GM19099 (cell line): ENCODE results near the gene GKN1.

ENCODE experiments used
- POLR2A ChIP-seq: IDR thresholded peaks from 3 replicates; pipeline ENCODE4 v1.6.1; 2011; ENCODE audit warnings: low read depth; ENCODE audit not compliant: insufficient read length; ENCODE audit errors: extremely low read depth

GKN1 gene

GRCh38 chr2:68987021-68987503, 12.6 kb downstream of the GKN1 start:
- TF ChIP-seq POLR2A = no peak

DNA sequence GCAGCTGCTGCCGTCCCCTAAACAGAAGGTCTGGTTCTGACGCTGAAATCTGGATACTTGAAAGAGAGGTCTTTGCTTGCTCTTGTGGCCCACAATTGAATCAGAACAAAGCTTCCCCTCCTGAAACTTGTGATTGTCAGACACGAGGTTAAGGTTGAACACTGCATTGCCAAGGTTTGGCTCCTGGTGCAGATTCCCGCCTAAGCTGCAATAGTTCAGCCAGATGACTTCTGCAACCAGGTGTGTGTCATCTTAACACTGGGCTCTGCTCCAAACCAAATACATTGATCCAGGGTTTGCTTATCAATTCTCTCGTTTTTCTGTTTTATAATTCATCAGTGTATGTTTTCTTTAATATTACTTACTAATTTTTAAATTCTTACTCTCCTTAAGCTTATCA, 14.6 kb downstream of the GKN1 start:
- TF ChIP-seq POLR2A = no peak

DNA sequence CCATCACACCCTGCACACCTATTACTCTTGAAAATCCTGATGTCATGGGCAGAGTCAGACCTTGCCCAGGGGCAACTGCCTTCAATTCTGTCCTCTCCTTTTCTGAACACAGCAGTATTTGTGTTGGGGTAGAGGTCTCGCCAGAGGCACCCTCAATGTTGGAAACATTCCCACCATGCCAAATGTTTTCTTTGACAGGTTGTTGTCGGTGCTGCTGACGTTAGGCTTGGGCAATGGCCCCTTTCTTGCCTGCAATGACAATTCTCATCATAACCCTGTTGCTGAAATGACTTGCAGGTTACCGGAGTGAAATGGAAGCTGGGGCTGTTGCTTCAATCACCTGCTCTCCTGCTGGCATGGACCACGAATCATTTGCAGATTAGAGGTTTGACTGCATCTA, 17.9 kb downstream of the GKN1 start:
- TF ChIP-seq POLR2A = no peak

DNA sequence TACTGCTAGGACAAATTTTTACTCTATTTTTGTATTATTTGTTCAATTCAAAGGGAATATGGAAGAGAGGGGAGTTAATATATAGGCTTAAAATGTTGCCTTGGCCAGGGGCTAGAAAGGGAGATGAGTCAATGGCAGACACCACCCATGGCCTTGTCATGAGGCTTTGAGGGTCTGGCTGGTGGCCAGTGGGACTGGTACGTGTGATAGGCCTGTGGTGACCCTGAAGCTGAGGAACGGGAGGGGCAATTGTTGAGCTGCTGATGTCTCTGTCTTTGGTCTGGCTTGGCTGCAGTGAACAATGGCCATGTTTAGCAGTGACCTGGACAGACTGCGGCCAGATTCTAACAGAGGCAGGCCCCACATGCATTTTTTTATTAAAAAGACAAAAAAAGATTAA, 18.5 kb downstream of the GKN1 start:
- no peak for TF ChIP-seq POLR2A

- TF ChIP-seq POLR2A = no peak
These were observed 19.2 kb downstream of the GKN1 start for GRCh38 chr2:68993660-68994059.

DNA sequence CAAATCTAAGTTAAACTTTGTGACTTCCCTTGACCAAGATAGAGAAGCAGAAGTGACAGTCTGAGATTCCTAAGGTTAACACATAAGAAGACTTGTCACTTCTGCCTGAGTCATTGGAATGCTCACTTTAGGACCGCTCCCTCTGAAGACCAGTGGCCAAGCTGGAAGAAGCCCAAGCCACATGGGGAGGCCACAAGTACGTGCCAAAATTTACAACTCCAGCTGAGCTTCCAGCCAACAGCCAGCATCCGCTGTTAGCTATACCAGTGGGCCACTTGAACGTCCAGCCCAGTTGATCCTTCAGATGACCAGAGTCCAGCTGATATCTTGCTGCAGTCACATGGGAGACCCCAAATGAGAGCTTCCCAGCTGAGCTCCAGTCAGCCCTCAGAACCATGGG, 20.4 kb downstream of the GKN1 start:
- TF ChIP-seq POLR2A = no peak

DNA sequence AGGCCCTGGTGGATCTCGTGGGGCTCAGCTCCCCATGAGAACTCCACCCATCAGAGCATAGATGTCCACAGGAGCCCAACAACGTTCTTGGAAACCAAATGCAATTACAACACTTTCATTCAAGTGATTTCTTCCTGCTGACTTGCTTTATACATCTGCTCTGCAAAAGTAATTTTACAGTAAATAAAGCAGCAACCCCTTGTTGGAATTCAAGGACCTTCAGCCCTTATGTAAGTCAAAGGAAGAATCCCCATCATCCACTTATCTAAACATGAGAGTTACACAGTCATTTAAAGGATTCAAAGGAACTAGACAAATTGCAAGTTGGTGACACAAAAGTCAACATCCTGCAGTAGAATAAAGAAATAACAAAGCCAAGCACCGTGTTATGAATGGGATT, 21.5 kb downstream of the GKN1 start:
- no peak for TF ChIP-seq POLR2A

- TF ChIP-seq POLR2A = no peak
These were observed 23.0 kb downstream of the GKN1 start for GRCh38 chr2:68997401-68997800.

DNA sequence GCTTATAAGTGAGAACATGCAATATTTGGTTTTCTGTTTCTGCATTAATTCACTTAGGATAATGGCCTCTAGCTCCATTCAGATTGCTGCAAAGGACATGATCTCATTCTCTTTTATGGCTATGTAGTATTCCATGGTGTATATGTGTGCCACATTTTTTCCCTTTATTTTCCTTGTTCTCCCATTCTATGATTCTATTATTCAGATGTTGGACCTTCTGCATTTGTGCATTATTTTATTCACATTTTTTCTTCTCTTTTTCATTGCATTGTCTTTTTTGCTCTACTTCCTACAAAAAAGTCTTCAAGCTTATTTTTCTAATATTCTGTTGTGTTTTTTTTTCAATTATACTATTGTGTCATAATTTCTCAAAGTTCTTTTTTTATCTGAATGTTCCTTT, 27.4 kb downstream of the GKN1 start:
- no peak for TF ChIP-seq POLR2A

DNA sequence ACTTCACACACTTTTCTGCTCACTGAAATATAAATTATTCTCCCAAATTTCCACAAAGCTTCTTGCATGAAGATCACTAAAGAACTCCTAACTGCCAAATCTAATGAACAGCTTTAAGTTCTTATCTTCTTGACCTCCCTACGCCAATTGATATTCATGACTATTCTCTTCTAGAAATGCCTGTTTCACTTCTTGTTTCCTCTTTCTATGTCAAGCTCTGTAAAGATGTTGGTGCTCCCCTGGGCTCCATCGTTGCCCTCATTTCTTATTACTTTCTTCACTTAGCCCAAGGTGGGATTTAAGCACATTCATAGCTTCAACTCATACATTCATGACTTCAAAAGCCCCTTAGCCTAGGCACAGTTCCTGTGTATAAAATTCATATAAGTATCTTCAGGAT, 29.3 kb downstream of the GKN1 start:
- TF ChIP-seq POLR2A = no peak

- no peak for TF ChIP-seq POLR2A
These were observed 32.7 kb downstream of the GKN1 start for GRCh38 chr2:69007169-69007568.

DNA sequence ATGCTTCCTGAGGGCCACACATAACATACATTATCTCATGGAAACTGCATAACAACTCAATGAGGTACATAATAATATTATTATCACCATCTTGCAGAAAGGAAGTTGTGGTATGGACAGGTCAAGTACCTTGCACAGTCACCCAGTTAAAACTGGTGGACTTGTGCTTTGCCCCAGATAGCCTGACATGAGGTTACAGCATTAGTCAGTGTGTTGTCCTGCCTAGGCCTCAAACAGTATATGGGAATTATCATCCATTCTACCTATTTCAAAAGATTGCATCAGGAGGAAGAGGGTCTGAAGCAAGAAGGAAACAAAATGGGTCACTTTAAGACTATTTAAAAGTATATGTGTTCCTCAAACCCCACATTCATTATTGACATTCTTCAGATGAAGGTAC, 33.2 kb downstream of the GKN1 start:
- no peak for TF ChIP-seq POLR2A

DNA sequence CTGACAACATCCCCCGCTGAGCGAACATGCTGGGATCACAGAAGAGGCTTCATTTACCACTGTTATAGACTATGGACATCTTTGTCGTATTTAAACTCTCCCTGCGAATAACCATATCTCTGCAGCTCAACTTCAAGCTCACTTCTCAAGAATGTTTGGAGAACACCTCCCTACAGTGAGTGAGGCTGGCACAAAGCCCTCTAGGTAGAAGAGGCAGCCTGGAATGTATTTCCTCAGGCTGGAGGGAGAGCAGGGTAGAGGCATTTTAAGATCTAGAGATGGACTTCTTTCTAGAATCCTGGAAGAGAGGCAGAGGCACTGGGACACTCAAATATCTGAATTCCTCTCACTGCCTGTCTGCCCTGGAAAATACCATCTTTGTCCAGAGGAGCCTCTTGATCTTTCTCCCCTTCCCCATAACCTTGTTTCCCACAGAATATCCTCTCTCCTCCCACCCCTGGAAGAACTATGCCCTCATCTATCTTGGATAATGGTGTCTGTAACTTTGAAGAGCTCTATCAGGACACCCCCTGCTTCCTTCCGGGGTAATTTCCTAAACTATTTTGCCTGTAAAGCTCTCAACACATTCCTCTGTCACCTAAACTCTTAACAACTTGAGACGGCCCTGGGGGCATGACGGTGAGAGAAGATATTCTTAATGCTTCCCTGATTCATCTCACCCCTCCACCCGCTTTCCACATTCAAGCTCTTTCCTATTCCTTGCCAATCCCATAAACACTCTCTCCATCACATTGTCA, 36.2 kb downstream of the GKN1 start:
- TF ChIP-seq POLR2A = no peak

GRCh38 chr2:69011611-69012157, 37.2 kb downstream of the GKN1 start:
- no peak for TF ChIP-seq POLR2A

- TF ChIP-seq POLR2A = no peak
These were observed 38.1 kb downstream of the GKN1 start for GRCh38 chr2:69012310-69013141.
